ENCODE measurements around the gene CCDC88C. TPM values are rescaled to one million over a fixed set of nuclear protein-coding genes. Genes with fewer than 3 reads are reported as not detected.

CCDC88C gene
- total RNA-seq, 2 experiments from 2014 or later, result 269 to 287 TPM

- ChIA-PET POLR2A (interaction anchor here (1.5 to 12.9 kb wide), 4 partner anchors 8 to 83 kb away, joined by 7 to 294 read pairs (median 20); partner anchors contain the start of gene CCDC88C), CTCF (interaction anchor here (0.9 to 1.5 kb wide), 2 partner anchors 9 to 52 kb away, joined by 3 to 4 read pairs; no protein-coding TSS in a partner anchor)
- DNase-seq (no peak), ATAC-seq (ENCODE audit: poor library complexity) (no peak)
- H3K4me1 Mint-ChIP-seq (ENCODE audit: low read depth), result peaks cover 94% of the 10 kb centered on the region
- H3K36me3 Mint-ChIP-seq (ENCODE audit: low read depth), result peaks cover 76% of the 10 kb centered on the region
- intact Hi-C loops (cut with DNase I, micrococcal nuclease), result loop anchor here in 1 of 2 experiments (5.0 kb wide), 1 partner anchor 34 kb away; no protein-coding TSS in a partner anchor
- Histone ChIP-seq H3K4me3 (ENCODE audit: low read length) (peak overlapping the region; percentile 39), H3K27ac (ENCODE audit: low read depth in 1 of 2, low read length in 2 of 2) (peak overlapping the region; percentile 85 to 88), H3K27me3 (ENCODE audit: control insufficient read depth in 1 of 2, insufficient read depth in 2 of 2, low read length in 2 of 2) (no peaks in the 10 kb centered on the region), H3K9me3 (ENCODE audit: control insufficient read depth in 1 of 2, insufficient read depth in 1 of 2, low read length in 2 of 2) (no peaks in the 10 kb centered on the region), H3K4me1 (ENCODE audit: insufficient read depth, low read length) (peaks cover 100% of the 10 kb centered on the region), H3K36me3 (ENCODE audit: insufficient read depth, low read length) (peaks cover 57% of the 10 kb centered on the region)
- no peaks in the 10 kb centered on the region for H3K9me3 Mint-ChIP-seq
- no peak for TF ChIP-seq CTCF (IDR thresholded peaks at IDR 0.05)
- peak overlapping the region; percentile 26 for H3K4me3 Mint-ChIP-seq
- peak overlapping the region; percentile 98 for H3K27ac Mint-ChIP-seq
- H3K27me3 Mint-ChIP-seq, result no peaks in the 10 kb centered on the region
These were observed 11.2 kb downstream of the CCDC88C start for GRCh38 chr14:91406451-91406850.

- Histone ChIP-seq H3K4me3 (ENCODE audit: low read length) (peak overlapping the region; percentile 39), H3K4me1 (ENCODE audit: insufficient read depth, low read length) (peaks cover 99% of the 10 kb centered on the region), H3K27ac (ENCODE audit: low read depth in 1 of 2, low read length in 2 of 2) (peak overlapping the region; percentile 85 to 88), H3K36me3 (ENCODE audit: insufficient read depth, low read length) (peaks cover 53% of the 10 kb centered on the region), H3K27me3 (ENCODE audit: control insufficient read depth in 1 of 2, insufficient read depth in 2 of 2, low read length in 2 of 2) (no peaks in the 10 kb centered on the region), H3K9me3 (ENCODE audit: control insufficient read depth in 1 of 2, insufficient read depth in 1 of 2, low read length in 2 of 2) (no peaks in the 10 kb centered on the region)
- DNase-seq (no peak), ATAC-seq (ENCODE audit: poor library complexity) (no peak)
- no peak for TF ChIP-seq CTCF (IDR thresholded peaks at IDR 0.05)
- H3K27ac Mint-ChIP-seq, result peak overlapping the region; percentile 98
- no peaks in the 10 kb centered on the region for H3K9me3 Mint-ChIP-seq
- CTCF ChIA-PET, result interaction anchor here (0.9 to 2.5 kb wide), 4 partner anchors 9 to 90 kb away, joined by 3 to 10 read pairs (median 4); no protein-coding TSS in a partner anchor
- H3K36me3 Mint-ChIP-seq (ENCODE audit: low read depth), result peaks cover 70% of the 10 kb centered on the region
- H3K4me3 Mint-ChIP-seq, result peak overlapping the region; percentile 72
- intact Hi-C loops (cut with DNase I, micrococcal nuclease), result loop anchor here (1.0 to 5.0 kb wide), 4 partner anchors 10 to 39 kb away; no protein-coding TSS in a partner anchor
- H3K4me1 Mint-ChIP-seq (ENCODE audit: low read depth), result peaks cover 91% of the 10 kb centered on the region
- H3K27me3 Mint-ChIP-seq, result no peaks in the 10 kb centered on the region
- POLR2A ChIA-PET, result interaction anchor here (0.8 to 12.9 kb wide), 10 partner anchors 8 to 211 kb away, joined by 3 to 294 read pairs (median 6); partner anchors contain the start of gene CCDC88C
These were observed 11.7 kb downstream of the CCDC88C start for GRCh38 chr14:91405724-91406435.

GRCh38 chr14:91405241-91405721, 12.3 kb downstream of the CCDC88C start:
- Mint-ChIP-seq H3K4me3 (peak overlapping the region; percentile 72), H3K9me3 (no peaks in the 10 kb centered on the region), H3K27ac (peak overlapping the region; percentile 98), H3K4me1 (ENCODE audit: low read depth) (peaks cover 91% of the 10 kb centered on the region), H3K36me3 (ENCODE audit: low read depth) (peaks cover 66% of the 10 kb centered on the region), H3K27me3 (no peaks in the 10 kb centered on the region)
- Histone ChIP-seq H3K4me1 (ENCODE audit: insufficient read depth, low read length) (peaks cover 98% of the 10 kb centered on the region), H3K27me3 (ENCODE audit: control insufficient read depth in 1 of 2, insufficient read depth in 2 of 2, low read length in 2 of 2) (no peaks in the 10 kb centered on the region), H3K36me3 (ENCODE audit: insufficient read depth, low read length) (peaks cover 47% of the 10 kb centered on the region), H3K4me3 (ENCODE audit: low read length) (peak overlapping the region; percentile 39), H3K27ac (ENCODE audit: low read depth in 1 of 2, low read length in 2 of 2) (peak overlapping the region; percentile 85 to 88), H3K9me3 (ENCODE audit: control insufficient read depth in 1 of 2, insufficient read depth in 1 of 2, low read length in 2 of 2) (no peaks in the 10 kb centered on the region)
- intact Hi-C loops (cut with DNase I, micrococcal nuclease), result loop anchor here (1.0 to 5.0 kb wide), 4 partner anchors 11 to 38 kb away; no protein-coding TSS in a partner anchor
- peak; percentile 62 for ATAC-seq (ENCODE audit: poor library complexity)
- CTCF ChIA-PET, result interaction anchor here (0.9 to 2.5 kb wide), 4 partner anchors 10 to 90 kb away, joined by 3 to 10 read pairs (median 4); no protein-coding TSS in a partner anchor
- DNase-seq, result peak in 13 of 14 experiments; percentile 43 to 87 (median 67)
- POLR2A ChIA-PET, result interaction anchor here (0.8 to 12.9 kb wide), 11 partner anchors 7 to 210 kb away, joined by 3 to 294 read pairs (median 6); partner anchors contain the start of gene CCDC88C
- no peak for TF ChIP-seq CTCF (IDR thresholded peaks at IDR 0.05)
